ENCODE results near the gene CBL.

DNA sequence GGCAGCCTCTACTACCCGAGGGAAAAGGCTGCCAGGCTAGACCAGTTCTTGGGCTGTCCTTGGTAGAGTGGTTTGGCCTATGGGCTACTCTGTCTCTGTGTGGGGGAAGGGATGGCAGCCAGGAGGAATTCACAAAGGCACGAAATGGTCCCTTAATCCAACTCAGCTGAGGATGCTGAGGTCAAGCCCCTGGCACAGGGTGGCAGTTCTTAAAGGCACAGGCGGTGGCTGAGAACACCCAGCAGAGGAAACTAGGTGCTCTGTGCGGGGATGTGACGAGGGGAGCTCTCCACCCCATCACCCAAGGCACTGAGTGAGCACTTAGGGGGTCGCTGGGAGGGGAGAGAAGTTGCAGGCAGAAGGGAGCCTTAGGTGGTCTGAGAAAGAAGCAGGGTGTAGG is 140.5 kb downstream of the CBL start, which contains the start of gene MFRP:
- TF ChIP-seq, protein P1, sequence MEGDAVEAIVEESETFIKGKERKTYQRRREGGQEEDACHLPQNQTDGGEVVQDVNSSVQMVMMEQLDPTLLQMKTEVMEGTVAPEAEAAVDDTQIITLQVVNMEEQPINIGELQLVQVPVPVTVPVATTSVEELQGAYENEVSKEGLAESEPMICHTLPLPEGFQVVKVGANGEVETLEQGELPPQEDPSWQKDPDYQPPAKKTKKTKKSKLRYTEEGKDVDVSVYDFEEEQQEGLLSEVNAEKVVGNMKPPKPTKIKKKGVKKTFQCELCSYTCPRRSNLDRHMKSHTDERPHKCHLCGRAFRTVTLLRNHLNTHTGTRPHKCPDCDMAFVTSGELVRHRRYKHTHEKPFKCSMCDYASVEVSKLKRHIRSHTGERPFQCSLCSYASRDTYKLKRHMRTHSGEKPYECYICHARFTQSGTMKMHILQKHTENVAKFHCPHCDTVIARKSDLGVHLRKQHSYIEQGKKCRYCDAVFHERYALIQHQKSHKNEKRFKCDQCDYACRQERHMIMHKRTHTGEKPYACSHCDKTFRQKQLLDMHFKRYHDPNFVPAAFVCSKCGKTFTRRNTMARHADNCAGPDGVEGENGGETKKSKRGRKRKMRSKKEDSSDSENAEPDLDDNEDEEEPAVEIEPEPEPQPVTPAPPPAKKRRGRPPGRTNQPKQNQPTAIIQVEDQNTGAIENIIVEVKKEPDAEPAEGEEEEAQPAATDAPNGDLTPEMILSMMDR (IDR thresholded peaks at IDR 0.05) = no peak
- no peak for TF ChIP-seq POLR2A (IDR thresholded peaks at IDR 0.05)
